Adrenal gland (tissue), 5 donors: ENCODE data around the gene FCN2.

ENCODE experiments used
- CTCF ChIP-seq, 6 experiments: fragments of 450-650 bp in 4 of 6; fragments of 200-600 bp in 2 of 6; sonication (generic) in 1 of 6; IDR thresholded peaks; 1 replicate in 5 of 6; 2 replicates in 1 of 6; pipeline versions ENCODE4 v1.5.1 to v1.8.0; 2016 to 2021; ENCODE audit warnings: antibody characterized with exemption in 6 of 6, mild to moderate bottlenecking in 2 of 6, moderate library complexity in 1 of 6
- POLR2A ChIP-seq, 2 donors: fragments of 450-650 bp; IDR thresholded peaks; one replicate each; pipeline ENCODE4 v1.6.1; 2017; ENCODE audit warnings: antibody characterized with exemption in 2 of 2, mild to moderate bottlenecking in 2 of 2, moderate library complexity in 1 of 2
- donor health status: DM: no; HTN: no; CAD: no.

DNA sequence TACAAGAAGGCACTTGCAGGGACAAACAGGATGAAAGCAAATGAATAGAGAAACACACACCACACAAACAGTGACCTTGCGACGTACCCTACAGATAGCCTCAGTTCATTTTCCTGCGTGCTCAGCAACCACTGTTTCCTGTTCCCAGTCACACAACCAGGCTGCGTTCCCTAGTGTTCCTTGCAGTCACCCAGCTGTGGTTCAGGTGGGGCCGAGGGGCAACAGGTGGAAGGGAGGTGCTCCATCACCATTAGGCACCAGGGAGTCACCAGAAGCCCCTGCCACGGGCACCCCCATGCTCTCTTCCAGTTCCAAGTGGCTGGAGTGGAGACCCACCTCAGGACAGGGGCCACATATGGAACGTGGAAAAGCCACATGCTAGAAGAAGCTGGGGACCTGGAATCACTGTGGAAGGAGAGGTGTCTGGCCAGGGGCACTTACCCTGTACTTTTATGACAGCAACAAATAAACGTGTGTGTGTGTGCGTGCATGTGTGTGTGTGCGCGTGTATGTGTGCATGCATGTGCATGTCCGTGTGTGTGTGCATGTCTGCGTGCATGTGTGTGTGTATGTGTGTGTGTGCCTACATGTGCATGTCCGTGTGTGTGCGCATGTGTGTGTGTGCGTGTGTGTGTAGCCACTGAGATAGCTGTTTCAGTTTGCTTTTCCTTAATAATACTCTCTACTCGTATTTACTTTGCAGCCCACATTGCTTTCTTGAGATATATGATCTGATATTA, 18.8 kb upstream of the FCN2 start:
- TF ChIP-seq CTCF (IDR thresholded peaks at IDR 0.05), result no peak
- TF ChIP-seq POLR2A (IDR thresholded peaks at IDR 0.05), result no peak
